Calu3 (cell line): ENCODE measurements around the gene CHID1. TPM values are rescaled to one million over a fixed set of nuclear protein-coding genes. Genes with fewer than 3 reads are reported as not detected.

Source experiments
- BruUV-seq: library from RNA; stranded (reverse); fragments of 400-500 nt; replicated peaks from 2 replicates; lab custom pipeline; 2021; lab: Mats Ljungman, UMichigan
- CTCF ChIA-PET: fragments of 300-600 bp; sonication (Branson Sonifier 250); formaldehyde crosslinking; loops from one replicate; lab custom pipeline; 2022; ENCODE audit warnings: antibody characterized with exemption; lab: Charles Lee
- DNase-seq: peaks from one replicate; pipeline ENCODE4 v3.0.0; 2022
- H3K27ac Mint-ChIP-seq: one replicate; pipeline ENCODE4 v1.8.0; 2022; ENCODE audit warnings: mixed read lengths; ENCODE audit not compliant: unreplicated experiment
- H3K27me3 Mint-ChIP-seq: one replicate; pipeline ENCODE4 v1.8.0; 2022; ENCODE audit warnings: mixed read lengths; ENCODE audit not compliant: unreplicated experiment
- H3K36me3 Mint-ChIP-seq: one replicate; pipeline ENCODE4 v1.8.0; 2022; ENCODE audit warnings: mild to moderate bottlenecking, moderate library complexity, mixed read lengths; ENCODE audit not compliant: insufficient read depth, unreplicated experiment
- H3K4me1 Mint-ChIP-seq: one replicate; pipeline ENCODE4 v1.8.0; 2022; ENCODE audit warnings: mild to moderate bottlenecking, low read depth, mixed read lengths; ENCODE audit not compliant: unreplicated experiment
- H3K4me3 Mint-ChIP-seq: one replicate; pipeline ENCODE4 v1.8.0; 2022; ENCODE audit warnings: mild to moderate bottlenecking, low read depth, moderate library complexity, mixed read lengths; ENCODE audit not compliant: unreplicated experiment
- H3K9me3 Mint-ChIP-seq: one replicate; pipeline ENCODE4 v1.8.0; 2022; ENCODE audit warnings: low read depth, mixed read lengths; ENCODE audit not compliant: unreplicated experiment
- CTCF ChIP-seq: fragments of 200-600 bp; IDR thresholded peaks from one replicate; pipeline ENCODE4 v1.8.0; 2022; ENCODE audit warnings: antibody characterized with exemption; ENCODE audit not compliant: unreplicated experiment
- intact Hi-C: fragments of 100-400 bp; cut with micrococcal nuclease; formaldehyde crosslinking; loops from one replicate; pipeline ENCODE4 v1.10.0; 2022; ENCODE audit not compliant: unreplicated experiment
- total RNA-seq: library from RNA; stranded (reverse); gene quantifications from 2 replicates; pipeline ENCODE4 v1.2.3, GENCODE V29; 2022

The CHID1 gene
- total RNA-seq, 1 experiment from 2014 or later, result 134 TPM

- Mint-ChIP-seq H3K27me3 (no peaks in the 10 kb centered on the region), H3K9me3 (no peaks in the 10 kb centered on the region), H3K36me3 (peaks cover 76% of the 10 kb centered on the region), H3K4me3 (peak overlapping the region; percentile 77), H3K27ac (peak overlapping the region; percentile 88), H3K4me1 (peaks cover 9% of the 10 kb centered on the region)
- CTCF ChIA-PET, result interaction anchor here (0.6 to 1.7 kb wide), 7 partner anchors 9 to 961 kb away, joined by 3 to 9 read pairs (median 5); partner anchors contain the start of genes RPLP2 and TSPAN4
- peak; percentile 93 for DNase-seq
- intact Hi-C loops, result no loop called here
- TF ChIP-seq CTCF, result no peak
- no TSS peak for BruUV-seq
Observed at GRCh38 chr11:819129-819931, 91.3 kb downstream of the CHID1 start.

- intact Hi-C loops, result no loop called here
- Mint-ChIP-seq H3K36me3 (peaks cover 76% of the 10 kb centered on the region), H3K9me3 (no peaks in the 10 kb centered on the region), H3K27me3 (no peaks in the 10 kb centered on the region), H3K4me1 (peaks cover 9% of the 10 kb centered on the region), H3K4me3 (peak within 1 kb of the TSS; percentile 77), H3K27ac (peak within 1 kb of the TSS; percentile 88)
- DNase-seq, result peak; percentile 79
- TF ChIP-seq CTCF, result no peak
- CTCF ChIA-PET, result interaction anchor here (0.6 to 1.7 kb wide), 6 partner anchors 8 to 962 kb away, joined by 3 to 9 read pairs (median 4); no protein-coding TSS in a partner anchor
- no TSS peak for BruUV-seq
Observed at GRCh38 chr11:818396-819128, 92.0 kb downstream of the CHID1 start, which contains the start of gene PNPLA2. Gene PNPLA2, plus strand, starts transcription at chr11:818914. Its CDS starts 805 bp downstream, at chr11:819719.

Other genes starting within 250 kb of the CHID1 start
- gene DEAF1, start 215.6 kb downstream of the CHID1 start, total RNA-seq, result 57.0 and 59.0 TPM in 2 replicates
- gene TMEM80, start 215.0 kb downstream of the CHID1 start, total RNA-seq, result 21.2 and 29.9 TPM in 2 replicates
- 212 and 213 TPM in 2 replicates for gene EPS8L2, start 204.6 kb downstream of the CHID1 start, total RNA-seq
- gene TALDO1, start 163.3 kb downstream of the CHID1 start, total RNA-seq, result 359 and 379 TPM in 2 replicates
- 73.8 and 83.3 TPM in 2 replicates for gene GATD1, start 133.3 kb downstream of the CHID1 start, total RNA-seq
- gene CEND1, start 120.7 kb downstream of the CHID1 start, total RNA-seq, result not detected in 2 replicates
- gene SLC25A22, start 112.5 kb downstream of the CHID1 start, total RNA-seq, result 44.5 and 53.6 TPM in 2 replicates
- 15.9 and 16.3 TPM in 2 replicates for gene PIDD1, start 105.6 kb downstream of the CHID1 start, total RNA-seq
- gene RPLP2, start 100.8 kb downstream of the CHID1 start, total RNA-seq, result 1,351 and 1,381 TPM in 2 replicates
- gene PNPLA2, start 91.9 kb downstream of the CHID1 start, total RNA-seq, result 134 and 151 TPM in 2 replicates
- 33.4 and 35.3 TPM in 2 replicates for gene CRACR2B, start 82.9 kb downstream of the CHID1 start, total RNA-seq
- 472 and 482 TPM in 2 replicates for gene CD151, start 77.9 kb downstream of the CHID1 start, total RNA-seq
- gene POLR2L, start 68.3 kb downstream of the CHID1 start, total RNA-seq, result 107 and 115 TPM in 2 replicates
- gene TSPAN4, start 68.0 kb downstream of the CHID1 start, total RNA-seq, result 28.9 and 36.3 TPM in 2 replicates
- gene AP2A2, start 15.1 kb upstream of the CHID1 start, total RNA-seq, result 82.9 and 92.9 TPM in 2 replicates
- 0.73 and 4.6 TPM in 2 replicates for gene MUC6, start 125.9 kb upstream of the CHID1 start, total RNA-seq
- gene MUC2, start 164.1 kb upstream of the CHID1 start, total RNA-seq, result 0.05 TPM in 1 of 2 replicates, not detected in the other
- gene MUC5AC, start 247.1 kb upstream of the CHID1 start, total RNA-seq, result 51.2 and 145 TPM in 2 replicates